Dendritic cell treated with granulocyte-macrophage colony-stimulating factor and Interleukin-4, amounts not matched to agents 40 ng/mL and 50 ng/mL, for 4 days (primary cell): Measurements from ENCODE around the gene ULK4.
"Not testable (repeated sequence)": the region's sequence is repeated elsewhere in the genome, so short reads cannot be mapped to it uniquely, and the experiment has no call there.

Experiments
- H3K27ac Mint-ChIP-seq: one replicate; pipeline ENCODE4 v1.8.0; 2022; ENCODE audit warnings: mild to moderate bottlenecking, mixed read lengths
- H3K27me3 Mint-ChIP-seq: one replicate; pipeline ENCODE4 v1.8.0; 2022; ENCODE audit warnings: mild to moderate bottlenecking, mixed read lengths
- H3K36me3 Mint-ChIP-seq: one replicate; pipeline ENCODE4 v1.8.0; 2022; ENCODE audit warnings: low read depth, mixed read lengths
- H3K4me1 Mint-ChIP-seq: one replicate; pipeline ENCODE4 v1.8.0; 2022; ENCODE audit warnings: low read depth, mixed read lengths
- H3K4me3 Mint-ChIP-seq: one replicate; pipeline ENCODE4 v1.8.0; 2022; ENCODE audit warnings: mild to moderate bottlenecking, moderate library complexity, mixed read lengths
- H3K9me3 Mint-ChIP-seq: one replicate; pipeline ENCODE4 v1.8.0; 2022; ENCODE audit warnings: mixed read lengths
- intact Hi-C: fragments of 100-400 bp; cut with micrococcal nuclease; formaldehyde crosslinking; loops from one replicate; pipeline ENCODE4 v1.15.0; 2022

Gene ULK4

DNA sequence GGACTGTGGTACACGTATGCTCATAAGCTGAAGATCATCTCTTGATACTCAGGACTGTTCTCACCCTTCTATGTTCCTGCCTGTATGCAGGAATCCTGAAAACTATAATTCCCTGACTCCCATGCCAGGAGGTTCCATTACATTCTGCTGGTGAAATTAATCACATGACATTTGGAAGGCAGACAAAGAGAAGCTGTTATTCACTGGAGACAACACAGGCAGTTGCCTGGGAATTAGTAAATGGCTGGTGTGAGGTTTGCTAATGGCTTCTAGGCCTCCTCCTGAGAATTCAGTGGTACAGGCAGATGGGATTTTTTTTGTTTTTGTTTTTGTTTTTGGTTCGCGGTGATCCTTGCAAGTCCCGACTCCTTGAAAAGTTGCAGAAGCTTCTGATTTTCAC is 671.2 kb downstream of the ULK4 start:
- intact Hi-C loops = no loop called here
- H3K9me3 Mint-ChIP-seq = no peaks in the 10 kb centered on the region
- no peaks in the 10 kb centered on the region for H3K4me1 Mint-ChIP-seq
- H3K4me3 Mint-ChIP-seq = no peak overlapping the region
- H3K36me3 Mint-ChIP-seq = no peaks in the 10 kb centered on the region
- H3K27ac Mint-ChIP-seq = no peak overlapping the region
- no peaks in the 10 kb centered on the region for H3K27me3 Mint-ChIP-seq

DNA sequence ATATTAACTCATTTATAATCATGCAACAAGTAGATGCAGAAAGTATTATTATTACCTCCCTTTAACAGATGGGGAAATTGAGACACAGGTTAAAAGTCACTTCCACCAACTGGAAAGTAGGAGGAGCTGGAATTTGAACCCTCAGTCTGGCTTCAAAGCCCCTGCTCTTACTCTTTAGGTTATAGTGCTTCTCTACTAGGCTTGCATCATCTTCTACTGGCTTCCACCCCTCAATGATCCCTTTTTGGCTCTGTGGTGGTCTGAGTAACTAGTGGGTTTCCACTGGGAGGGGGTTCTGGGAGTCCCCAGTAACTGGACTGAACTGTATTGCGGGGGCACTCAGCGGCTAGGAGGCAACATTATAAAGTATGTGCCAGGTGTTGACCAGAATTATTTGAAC is 671.6 kb downstream of the ULK4 start:
- H3K4me3 Mint-ChIP-seq = no peak overlapping the region
- no peaks in the 10 kb centered on the region for H3K27me3 Mint-ChIP-seq
- intact Hi-C loops = no loop called here
- no peaks in the 10 kb centered on the region for H3K36me3 Mint-ChIP-seq
- no peaks in the 10 kb centered on the region for H3K4me1 Mint-ChIP-seq
- H3K9me3 Mint-ChIP-seq = no peaks in the 10 kb centered on the region
- H3K27ac Mint-ChIP-seq = no peak overlapping the region

DNA sequence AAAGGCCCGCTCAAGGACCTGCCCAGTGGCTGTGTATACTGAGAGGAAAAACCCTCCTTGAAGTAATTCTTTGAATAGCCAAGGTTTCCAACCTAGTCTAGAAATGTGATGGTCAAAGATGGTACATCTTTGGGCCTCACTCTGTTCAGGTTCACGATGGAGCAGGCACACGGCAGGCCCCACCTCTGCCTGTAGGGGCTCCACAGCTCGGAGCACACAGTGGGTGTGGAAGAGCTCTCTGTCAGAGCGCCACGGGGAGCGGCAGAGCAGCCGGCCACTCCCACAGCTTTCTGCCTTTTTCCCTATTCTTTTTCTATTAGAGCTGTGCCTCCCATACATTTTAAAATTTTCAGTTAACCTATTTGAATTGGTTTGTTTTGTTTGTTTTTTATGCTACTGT is 673.1 kb downstream of the ULK4 start:
- H3K27ac Mint-ChIP-seq = no peak overlapping the region
- no peak overlapping the region for H3K4me3 Mint-ChIP-seq
- peaks cover 5% of the 10 kb centered on the region for H3K9me3 Mint-ChIP-seq
- H3K36me3 Mint-ChIP-seq = no peaks in the 10 kb centered on the region
- H3K4me1 Mint-ChIP-seq = no peaks in the 10 kb centered on the region
- H3K27me3 Mint-ChIP-seq = no peaks in the 10 kb centered on the region
- intact Hi-C loops = no loop called here

- H3K4me3 Mint-ChIP-seq = no peak overlapping the region
- H3K4me1 Mint-ChIP-seq = no peaks in the 10 kb centered on the region
- no peaks in the 10 kb centered on the region for H3K27me3 Mint-ChIP-seq
- H3K9me3 Mint-ChIP-seq = peaks cover 7% of the 10 kb centered on the region
- intact Hi-C loops = no loop called here
- H3K36me3 Mint-ChIP-seq = no peaks in the 10 kb centered on the region
- no peak overlapping the region for H3K27ac Mint-ChIP-seq
Observed at GRCh38 chr3:41286305-41286704, 675.6 kb downstream of the ULK4 start.

- H3K4me1 Mint-ChIP-seq, H3K27me3 Mint-ChIP-seq, H3K9me3 Mint-ChIP-seq, intact Hi-C loops, H3K27ac Mint-ChIP-seq, H3K4me3 Mint-ChIP-seq, H3K36me3 Mint-ChIP-seq: not testable (repeated sequence)
Observed at GRCh38 chr3:41284934-41285333, 677.0 kb downstream of the ULK4 start.

GRCh38 chr3:41277790-41278465 is 684.0 kb downstream of the ULK4 start:
- Mint-ChIP-seq H3K4me3 (no peak overlapping the region), H3K4me1 (no peaks in the 10 kb centered on the region), H3K27me3 (no peaks in the 10 kb centered on the region), H3K36me3 (no peaks in the 10 kb centered on the region), H3K27ac (no peak overlapping the region), H3K9me3 (peaks cover 25% of the 10 kb centered on the region)
- intact Hi-C loops = no loop called here

- Mint-ChIP-seq H3K36me3 (no peaks in the 10 kb centered on the region), H3K4me1 (no peaks in the 10 kb centered on the region), H3K9me3 (peaks cover 35% of the 10 kb centered on the region), H3K4me3 (no peak overlapping the region), H3K27ac (no peak overlapping the region), H3K27me3 (no peaks in the 10 kb centered on the region)
- intact Hi-C loops = no loop called here
Observed at GRCh38 chr3:41276191-41276590, 685.7 kb downstream of the ULK4 start.

- Mint-ChIP-seq H3K9me3 (peaks cover 35% of the 10 kb centered on the region), H3K4me3 (no peak overlapping the region), H3K27me3 (no peaks in the 10 kb centered on the region), H3K36me3 (no peaks in the 10 kb centered on the region), H3K27ac (no peak overlapping the region), H3K4me1 (no peaks in the 10 kb centered on the region)
- intact Hi-C loops = no loop called here
Observed at GRCh38 chr3:41274944-41275668, 686.8 kb downstream of the ULK4 start.

DNA sequence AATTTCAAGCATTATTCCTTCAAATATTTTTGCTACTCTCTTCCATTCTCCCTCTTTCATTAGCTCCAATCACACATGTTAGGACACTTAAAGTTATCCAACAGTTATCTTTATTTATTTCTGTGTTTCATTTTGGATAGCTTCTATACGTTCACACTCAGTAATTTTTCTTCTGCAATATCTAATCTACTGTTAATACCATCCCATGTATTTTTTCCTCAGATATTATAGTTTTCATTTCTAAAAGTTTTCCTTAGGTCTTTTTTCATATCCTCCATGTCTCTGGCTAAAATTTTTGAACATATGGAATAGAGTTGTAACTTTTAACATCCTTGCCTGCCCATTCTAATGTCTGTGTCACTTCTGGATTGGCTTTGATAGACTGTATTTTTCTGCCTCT is 689.2 kb downstream of the ULK4 start:
- intact Hi-C loops = no loop called here
- H3K9me3 Mint-ChIP-seq = peaks cover 24% of the 10 kb centered on the region
- no peak overlapping the region for H3K4me3 Mint-ChIP-seq
- no peaks in the 10 kb centered on the region for H3K27me3 Mint-ChIP-seq
- H3K27ac Mint-ChIP-seq = no peak overlapping the region
- no peaks in the 10 kb centered on the region for H3K36me3 Mint-ChIP-seq
- H3K4me1 Mint-ChIP-seq = no peaks in the 10 kb centered on the region

GRCh38 chr3:41267975-41268640 is 693.8 kb downstream of the ULK4 start:
- Mint-ChIP-seq H3K4me3 (no peak overlapping the region), H3K36me3 (no peaks in the 10 kb centered on the region), H3K27ac (no peak overlapping the region), H3K4me1 (no peaks in the 10 kb centered on the region), H3K9me3 (peaks cover 12% of the 10 kb centered on the region), H3K27me3 (no peaks in the 10 kb centered on the region)
- intact Hi-C loops = no loop called here

DNA sequence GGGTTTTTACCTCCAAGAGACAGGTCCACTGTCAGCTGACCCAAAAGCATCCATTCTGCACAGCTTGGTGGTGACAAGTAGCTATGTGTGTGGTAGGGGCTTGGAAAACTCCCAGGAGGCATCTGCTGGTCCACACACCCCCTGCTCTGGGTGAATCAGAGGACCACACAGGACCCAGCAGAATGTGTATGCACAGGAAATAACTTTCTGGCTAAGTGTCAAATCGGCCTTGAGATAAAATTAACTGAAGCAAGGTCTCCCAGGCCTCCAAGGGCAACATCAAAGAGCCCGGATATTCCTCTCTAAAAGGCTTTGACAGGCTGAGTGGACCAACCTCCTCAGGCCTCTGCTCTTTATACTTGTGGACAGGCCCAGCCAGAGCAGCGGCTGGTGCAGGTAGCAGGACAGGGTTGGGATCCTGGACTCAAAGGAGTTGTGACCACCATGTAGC is 696.1 kb downstream of the ULK4 start:
- intact Hi-C loops = no loop called here
- Mint-ChIP-seq H3K36me3 (no peaks in the 10 kb centered on the region), H3K4me3 (no peak overlapping the region), H3K4me1 (no peaks in the 10 kb centered on the region), H3K27ac (no peak overlapping the region), H3K27me3 (no peaks in the 10 kb centered on the region), H3K9me3 (no peaks in the 10 kb centered on the region)

DNA sequence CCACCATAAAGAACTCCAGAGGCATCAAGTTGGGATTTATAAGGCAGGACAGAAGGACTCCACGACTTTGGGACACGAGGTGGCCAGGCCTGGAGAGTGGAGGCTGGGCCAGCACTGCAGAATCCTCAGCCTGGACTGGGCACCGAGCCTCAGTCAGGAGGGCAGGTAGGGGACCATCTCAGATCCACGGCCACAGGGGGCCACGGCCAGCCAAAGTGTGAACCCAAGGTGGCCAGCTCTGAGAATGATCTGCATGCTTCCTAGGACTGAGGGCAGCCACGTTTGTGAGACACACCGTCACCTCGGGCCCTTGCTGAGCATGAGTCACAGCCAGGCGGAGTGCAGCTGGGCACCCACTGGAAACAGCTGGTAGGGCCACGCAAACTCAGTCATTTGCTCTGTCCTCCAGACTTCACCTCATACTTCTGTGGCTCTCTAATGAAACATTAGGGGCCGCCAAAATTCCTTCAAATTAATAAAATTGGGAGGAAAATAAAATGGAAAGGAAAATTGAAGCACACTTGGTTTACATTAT is 696.8 kb downstream of the ULK4 start:
- no peaks in the 10 kb centered on the region for H3K9me3 Mint-ChIP-seq
- no peak overlapping the region for H3K4me3 Mint-ChIP-seq
- H3K36me3 Mint-ChIP-seq = no peaks in the 10 kb centered on the region
- no peak overlapping the region for H3K27ac Mint-ChIP-seq
- intact Hi-C loops = no loop called here
- no peaks in the 10 kb centered on the region for H3K27me3 Mint-ChIP-seq
- H3K4me1 Mint-ChIP-seq = no peaks in the 10 kb centered on the region

- intact Hi-C loops = no loop called here
- Mint-ChIP-seq H3K36me3 (no peaks in the 10 kb centered on the region), H3K4me3 (no peak overlapping the region), H3K27ac (no peak overlapping the region), H3K4me1 (no peaks in the 10 kb centered on the region), H3K9me3 (no peaks in the 10 kb centered on the region), H3K27me3 (no peaks in the 10 kb centered on the region)
Observed at GRCh38 chr3:41260063-41260450, 701.8 kb downstream of the ULK4 start.

- Mint-ChIP-seq H3K36me3 (no peaks in the 10 kb centered on the region), H3K4me1 (no peaks in the 10 kb centered on the region), H3K27me3 (no peaks in the 10 kb centered on the region), H3K9me3 (no peaks in the 10 kb centered on the region), H3K4me3 (no peak overlapping the region), H3K27ac (no peak overlapping the region)
- intact Hi-C loops = no loop called here
Observed at GRCh38 chr3:41259449-41260062, 702.3 kb downstream of the ULK4 start.
